ENCODE data around the gene SMIM14. TPM values are rescaled to one million over a fixed set of nuclear protein-coding genes. Genes with fewer than 3 reads are reported as not detected.
"Not testable (repeated sequence)": the region's sequence is repeated elsewhere in the genome, so short reads cannot be mapped to it uniquely, and the experiment has no call there.

Gene SMIM14
- total RNA-seq, 3 donors from 2014 or later = 69.5 to 142 (median 123) TPM

DNA sequence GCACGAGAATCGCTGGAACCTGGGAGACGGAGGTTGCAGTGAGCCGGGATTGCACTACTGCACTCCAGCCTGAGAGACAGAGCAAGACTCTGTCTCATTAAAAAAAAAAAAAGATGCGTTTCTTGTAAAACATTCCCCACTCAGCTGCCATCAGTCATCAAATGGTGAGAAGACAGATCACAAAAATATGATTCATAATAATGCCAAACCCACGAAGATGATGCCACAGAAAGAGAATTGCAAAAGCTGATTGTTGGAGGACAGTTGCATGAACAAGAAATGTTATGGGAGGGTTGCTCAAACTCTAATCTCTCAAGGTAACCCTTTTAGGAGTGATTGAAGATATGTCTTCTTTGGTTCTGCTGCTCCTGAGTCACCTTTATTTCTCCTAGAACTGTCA, 21.4 kb upstream of the SMIM14 start:
- DNase-seq (no peak), ATAC-seq (no peak)
- Histone ChIP-seq H3K9me3 (no peaks in the 10 kb centered on the region), H3K4me1 (ENCODE audit: low read depth) (no peaks in the 10 kb centered on the region), H3K36me3 (ENCODE audit: low read depth) (no peaks in the 10 kb centered on the region), H3K4me3 (no peak overlapping the region)
- TF ChIP-seq CTCF (IDR thresholded peaks at IDR 0.05) = no peak
- intact Hi-C loops (cut with DNase I, micrococcal nuclease) = no loop called here

- no peaks in the 10 kb centered on the region for H3K36me3 ChIP-seq (ENCODE audit: low read depth)
- no peaks in the 10 kb centered on the region for H3K9me3 ChIP-seq
- intact Hi-C loops (cut with DNase I, micrococcal nuclease) = loop anchor here in 1 of 2 donors (5.0 kb wide), 1 partner anchor 191 kb away; no protein-coding TSS in a partner anchor
- TF ChIP-seq CTCF (IDR thresholded peaks at IDR 0.05) = no peak
- H3K4me1 ChIP-seq (ENCODE audit: low read depth) = no peaks in the 10 kb centered on the region
- no peak for DNase-seq
- ATAC-seq = no peak
- H3K4me3 ChIP-seq = no peak overlapping the region
These were observed 20.1 kb upstream of the SMIM14 start for GRCh38 chr4:39658756-39659155.

GRCh38 chr4:39657465-39657864, 18.8 kb upstream of the SMIM14 start:
- ATAC-seq (no peak), DNase-seq (no peak)
- Histone ChIP-seq H3K36me3 (ENCODE audit: low read depth) (no peaks in the 10 kb centered on the region), H3K4me3 (no peak overlapping the region), H3K4me1 (ENCODE audit: low read depth) (no peaks in the 10 kb centered on the region), H3K9me3 (no peaks in the 10 kb centered on the region)
- intact Hi-C loops (cut with DNase I, micrococcal nuclease) = loop anchor here in 1 of 2 donors (5.0 kb wide), 1 partner anchor 190 kb away; no protein-coding TSS in a partner anchor
- no peak for TF ChIP-seq CTCF (IDR thresholded peaks at IDR 0.05)

- not testable (repeated sequence) for DNase-seq; H3K4me1 ChIP-seq (ENCODE audit: low read depth); H3K9me3 ChIP-seq; H3K36me3 ChIP-seq (ENCODE audit: low read depth); H3K4me3 ChIP-seq; ATAC-seq
- intact Hi-C loops (cut with DNase I, micrococcal nuclease) = loop anchor here in 1 of 2 donors (5.0 kb wide), 1 partner anchor 189 kb away; no protein-coding TSS in a partner anchor
These were observed 18.0 kb upstream of the SMIM14 start for GRCh38 chr4:39656638-39657037.

DNA sequence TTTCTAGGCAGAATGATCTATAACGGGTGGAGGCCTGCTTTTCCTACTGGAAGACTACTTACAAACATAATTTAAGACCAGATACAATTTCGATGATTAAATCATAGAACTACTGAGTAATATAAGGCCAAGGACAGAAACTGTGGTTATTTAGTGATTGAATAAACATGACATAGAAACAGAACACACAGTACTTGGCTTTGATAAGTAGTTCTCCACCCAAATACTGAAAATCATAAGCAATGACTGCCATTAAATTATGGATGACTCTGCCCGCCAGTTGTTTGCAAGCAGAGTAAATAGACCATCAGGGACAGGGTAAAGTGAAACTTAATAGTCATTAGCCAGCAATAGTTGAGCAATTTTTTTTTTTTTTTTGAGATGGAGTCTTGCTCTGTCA, 17.2 kb upstream of the SMIM14 start:
- intact Hi-C loops (cut with DNase I, micrococcal nuclease) = loop anchor here in 1 of 2 donors (5.0 kb wide), 1 partner anchor 189 kb away; no protein-coding TSS in a partner anchor
- no peak for DNase-seq
- ATAC-seq = peak; percentile 57

GRCh38 chr4:39655211-39655610, 16.5 kb upstream of the SMIM14 start:
- Histone ChIP-seq H3K36me3 (ENCODE audit: low read depth) (no peaks in the 10 kb centered on the region), H3K4me3 (no peak overlapping the region), H3K9me3 (no peaks in the 10 kb centered on the region), H3K4me1 (ENCODE audit: low read depth) (no peaks in the 10 kb centered on the region)
- intact Hi-C loops (cut with DNase I, micrococcal nuclease) = loop anchor here in 1 of 2 donors (5.0 kb wide), 1 partner anchor 188 kb away; no protein-coding TSS in a partner anchor
- TF ChIP-seq CTCF (IDR thresholded peaks at IDR 0.05) = no peak
- no peak for ATAC-seq
- no peak for DNase-seq

More for the DNA sequence above, 17.2 kb upstream of the SMIM14 start:
- no peaks in the 10 kb centered on the region for H3K36me3 ChIP-seq (ENCODE audit: low read depth)
- no peak for TF ChIP-seq CTCF (IDR thresholded peaks at IDR 0.05)
- no peak overlapping the region for H3K4me3 ChIP-seq
- H3K9me3 ChIP-seq = no peaks in the 10 kb centered on the region
- H3K4me1 ChIP-seq (ENCODE audit: low read depth) = no peaks in the 10 kb centered on the region

- H3K4me3 ChIP-seq; DNase-seq; intact Hi-C loops (cut with DNase I, micrococcal nuclease); H3K36me3 ChIP-seq (ENCODE audit: low read depth); H3K4me1 ChIP-seq (ENCODE audit: low read depth); H3K9me3 ChIP-seq; ATAC-seq: not testable (repeated sequence)
These were observed 12.9 kb upstream of the SMIM14 start for GRCh38 chr4:39651586-39651985.

All from mucosa of descending colon (tissue), 3 donors.